GM12891 (cell line): ENCODE data around the gene NEMP1.

Source experiments
- POLR2A ChIP-seq: IDR thresholded peaks from 2 replicates; pipeline ENCODE4 v1.6.1; 2011; ENCODE audit warnings: low read depth, low read length, control low read depth
- POLR2AphosphoS5 ChIP-seq: IDR thresholded peaks from 2 replicates; pipeline ENCODE4 v1.6.1; 2011; ENCODE audit warnings: low read depth, low read length, control low read depth
- POU2F2 ChIP-seq: IDR thresholded peaks from 2 replicates; pipeline ENCODE4 v1.6.1; 2011; ENCODE audit warnings: low read depth, mild to moderate bottlenecking, control low read depth, low read length, moderate library complexity
- SPI1 ChIP-seq: IDR thresholded peaks from 2 replicates; pipeline ENCODE4 v1.6.1; 2011; ENCODE audit warnings: low read depth, low read length, control low read depth
- TAF1 ChIP-seq: IDR thresholded peaks from 2 replicates; pipeline ENCODE4 v1.6.1; 2011; ENCODE audit warnings: low read depth, low read length, control low read depth

DNA sequence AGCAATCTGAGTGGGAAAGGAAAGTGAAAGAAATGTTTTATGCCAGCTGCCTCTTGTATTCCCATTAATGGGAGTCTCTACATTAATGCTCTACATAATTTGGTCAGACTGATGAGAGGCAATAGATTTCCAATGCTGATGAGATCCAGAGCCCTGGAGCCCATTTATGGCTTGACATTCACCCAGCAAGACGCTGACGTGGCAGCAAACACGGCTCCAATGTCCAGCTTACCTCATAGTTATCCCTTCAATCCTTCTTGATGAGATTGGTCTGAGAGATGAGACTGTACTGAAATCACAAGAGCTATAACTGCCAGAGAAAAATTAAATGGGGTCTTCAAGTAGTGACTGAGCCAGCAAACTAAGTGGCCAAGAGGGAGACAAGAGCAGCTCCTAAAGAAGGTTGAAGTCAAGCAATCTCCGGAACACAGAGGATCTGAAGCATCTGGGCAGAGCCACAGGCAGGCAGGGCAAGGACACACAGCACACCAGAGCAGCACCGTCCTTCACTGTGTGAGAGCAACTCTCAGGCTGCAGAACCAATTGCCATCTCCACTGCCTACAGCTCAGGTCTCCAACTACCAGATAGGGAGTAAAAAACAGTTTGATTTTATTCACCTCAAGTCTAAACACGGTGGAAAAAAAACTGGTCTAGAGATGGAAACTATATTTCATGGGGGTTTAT lies 21.4 kb downstream of the NEMP1 start:
- TF ChIP-seq POLR2A (no peak), POLR2AphosphoS5 (no peak), TAF1 (no peak), POU2F2 (no peak), SPI1 (no peak)
